Right atrium auricular region (tissue), 2 donors: ENCODE data around the gene RSF1. TPM values are rescaled to one million over a fixed set of nuclear protein-coding genes. Genes with fewer than 3 reads are reported as not detected.
A peak's percentile ranks its signal among the peaks of the same experiment; 100 is the strongest.
"Not testable (repeated sequence)": the region's sequence is repeated elsewhere in the genome, so short reads cannot be mapped to it uniquely, and the experiment has no call there.

Source experiments
- DNase-seq: peaks from one replicate; pipeline ENCODE4 v3.0.0-alpha.2; 2019; ENCODE audit warnings: low spot score
- H3K27ac ChIP-seq, 2 donors: fragments of 200-600 bp; sonication (generic); 1 replicate in 1 of 2; 2 replicates in 1 of 2; pipeline ENCODE4 v1.5.1; 2016 to 2019
- H3K27me3 ChIP-seq, 2 donors: fragments of 200-600 bp; sonication (generic); one replicate each; pipeline versions ENCODE4 v1.5.1 to v1.6.0; 2017 to 2019
- H3K36me3 ChIP-seq: fragments of 200-600 bp; sonication (generic); one replicate; pipeline ENCODE4 v1.5.1; 2016
- H3K4me1 ChIP-seq, 2 donors: fragments of 200-600 bp; sonication (generic); one replicate each; pipeline versions ENCODE4 v1.5.1 to v1.6.0; 2017 to 2019
- H3K4me3 ChIP-seq, 2 donors: fragments of 200-600 bp; sonication (generic); 1 replicate in 1 of 2; 2 replicates in 1 of 2; pipeline ENCODE4 v1.5.1; 2017 to 2019; ENCODE audit warnings: mild to moderate bottlenecking in 1 of 2, moderate library complexity in 1 of 2
- H3K9me3 ChIP-seq, 2 donors: fragments of 200-600 bp; sonication (generic); one replicate each; pipeline ENCODE4 v1.5.1; 2019
- CTCF ChIP-seq, 2 donors: fragments of 200-600 bp; sonication (generic); IDR thresholded peaks; one replicate each; pipeline ENCODE4 v1.5.1; 2019; ENCODE audit warnings: antibody characterized with exemption in 2 of 2
- total RNA-seq, 2 donors: library from RNA; depleted of rRNA; stranded (reverse); fragments of >200 nt; gene quantifications; one replicate each; pipeline ENCODE4 v1.1.0, GENCODE V29; 2016

RSF1 gene
- total RNA-seq, 2 donors from 2014 or later, result 37.8 to 49.9 TPM

GRCh38 chr11:77823775-77824174 lies 3.3 kb upstream of the RSF1 start:
- Histone ChIP-seq H3K4me3 (no peak overlapping the region), H3K4me1 (peaks cover 0 to 22% of the 10 kb centered on the region in 2 donors), H3K27me3 (no peaks in the 10 kb centered on the region), H3K36me3 (no peaks in the 10 kb centered on the region), H3K9me3 (no peaks in the 10 kb centered on the region), H3K27ac (peak overlapping the region; percentile 32 to 63)
- no peak for TF ChIP-seq CTCF (IDR thresholded peaks at IDR 0.05)
- no peak for DNase-seq

- peaks cover 0 to 38% of the 10 kb centered on the region in 2 donors for H3K4me1 ChIP-seq
- not testable (repeated sequence) for H3K27me3 ChIP-seq, H3K36me3 ChIP-seq, DNase-seq, H3K9me3 ChIP-seq
- H3K27ac ChIP-seq, result peak overlapping the region in 1 of 2 donors; percentile 99
- H3K4me3 ChIP-seq, result peak overlapping the region in 1 of 2 donors; percentile 100
Measured at GRCh38 chr11:77822126-77822525, 1.6 kb upstream of the RSF1 start.

GRCh38 chr11:77821349-77821851 lies 878 bp upstream of the RSF1 start:
- no peak for DNase-seq
- H3K4me3 ChIP-seq, result peak overlapping the region; percentile 70 to 100
- peaks cover 0 to 44% of the 10 kb centered on the region in 2 donors for H3K4me1 ChIP-seq
- TF ChIP-seq CTCF (IDR thresholded peaks at IDR 0.05), result no peak
- peak overlapping the region; percentile 90 to 99 for H3K27ac ChIP-seq
- H3K27me3 ChIP-seq, result no peaks in the 10 kb centered on the region
- H3K36me3 ChIP-seq, result no peaks in the 10 kb centered on the region
- no peaks in the 10 kb centered on the region for H3K9me3 ChIP-seq

- Histone ChIP-seq H3K27ac (peak overlapping the region; percentile 90 to 99), H3K27me3 (no peaks in the 10 kb centered on the region), H3K9me3 (no peaks in the 10 kb centered on the region), H3K4me1 (peaks cover 0 to 51% of the 10 kb centered on the region in 2 donors), H3K36me3 (no peaks in the 10 kb centered on the region), H3K4me3 (peak overlapping the region; percentile 70 to 100)
- DNase-seq, result no peak
- TF ChIP-seq CTCF (IDR thresholded peaks at IDR 0.05), result no peak
Measured at GRCh38 chr11:77819921-77820564, 479 bp downstream of the RSF1 start.

- peaks cover 0 to 4% of the 10 kb centered on the region in 2 donors for H3K9me3 ChIP-seq
- H3K36me3 ChIP-seq, result no peaks in the 10 kb centered on the region
- H3K27me3 ChIP-seq, result no peaks in the 10 kb centered on the region
- TF ChIP-seq CTCF (IDR thresholded peaks at IDR 0.05), result no peak
- H3K4me3 ChIP-seq, result peak overlapping the region; percentile 70 to 100
- peak; percentile 90 for DNase-seq
- H3K27ac ChIP-seq, result peak overlapping the region; percentile 90 to 99
- H3K4me1 ChIP-seq, result peaks cover 0 to 51% of the 10 kb centered on the region in 2 donors
Measured at GRCh38 chr11:77819411-77819920, 1.1 kb downstream of the RSF1 start.

GRCh38 chr11:77815459-77815858 lies 5.1 kb downstream of the RSF1 start:
- H3K4me1 ChIP-seq, result peaks cover 0 to 36% of the 10 kb centered on the region in 2 donors
- H3K27ac ChIP-seq, result no peak overlapping the region
- no peaks in the 10 kb centered on the region for H3K36me3 ChIP-seq
- no peak for DNase-seq
- no peak for TF ChIP-seq CTCF (IDR thresholded peaks at IDR 0.05)
- H3K4me3 ChIP-seq, result no peak overlapping the region
- H3K27me3 ChIP-seq, result no peaks in the 10 kb centered on the region
- peaks cover 0 to 4% of the 10 kb centered on the region in 2 donors for H3K9me3 ChIP-seq
